Measurements from ENCODE around the gene EARS2.

The EARS2 gene

DNA sequence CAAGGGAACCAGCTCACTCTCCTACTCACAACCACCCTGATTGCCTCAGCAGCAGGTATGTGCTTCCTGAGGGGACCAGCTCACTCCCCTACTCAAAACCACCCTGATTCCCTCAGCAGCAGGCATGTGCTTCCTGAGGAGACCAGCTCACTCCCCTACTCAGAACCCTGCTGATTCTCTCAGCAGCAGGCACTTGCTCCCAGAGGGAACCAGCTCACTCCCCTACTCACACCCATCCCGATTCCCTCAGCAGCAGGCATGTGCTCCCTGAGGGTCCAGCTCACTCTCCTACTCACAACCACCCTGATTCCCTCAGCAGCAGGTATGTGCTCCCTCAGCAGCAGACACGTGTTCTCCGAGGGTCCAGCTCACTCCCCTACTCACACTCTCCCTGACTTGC, 78.0 kb downstream of the EARS2 start:
- Mint-ChIP-seq H3K27ac (peak overlapping the region; percentile 20), H3K4me3 (no peak overlapping the region), H3K36me3 (ENCODE audit: low read depth) (peaks cover 93% of the 10 kb centered on the region), H3K27me3 (no peaks in the 10 kb centered on the region), H3K4me1 (ENCODE audit: low read depth) (peaks cover 5% of the 10 kb centered on the region), H3K9me3 (no peaks in the 10 kb centered on the region)
- no peak for DNase-seq

GRCh38 chr16:23478566-23478965, 78.6 kb downstream of the EARS2 start:
- H3K27me3 Mint-ChIP-seq: no peaks in the 10 kb centered on the region
- H3K4me3 Mint-ChIP-seq: no peak overlapping the region
- no peaks in the 10 kb centered on the region for H3K9me3 Mint-ChIP-seq
- peaks cover 5% of the 10 kb centered on the region for H3K4me1 Mint-ChIP-seq (ENCODE audit: low read depth)
- peaks cover 96% of the 10 kb centered on the region for H3K36me3 Mint-ChIP-seq (ENCODE audit: low read depth)
- DNase-seq: no peak
- H3K27ac Mint-ChIP-seq: peak overlapping the region; percentile 20

DNA sequence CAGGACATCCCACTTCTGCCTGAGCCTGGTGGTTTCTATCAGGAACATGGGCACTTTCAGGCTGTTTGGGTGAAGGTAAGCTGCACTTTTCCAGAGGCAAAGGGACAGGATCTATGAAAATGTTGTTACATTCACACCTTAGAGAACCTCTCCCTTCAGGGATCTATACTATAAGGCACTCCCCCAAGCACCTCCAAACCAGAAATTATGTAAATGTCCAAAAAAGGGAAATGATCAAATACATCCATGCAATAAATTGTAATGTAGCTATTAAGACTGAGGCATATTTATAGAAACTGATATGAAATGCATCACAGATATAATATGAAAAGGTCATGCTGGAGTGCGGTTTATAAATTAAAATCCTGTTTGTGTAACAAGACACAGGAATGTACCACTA, 80.9 kb downstream of the EARS2 start:
- Mint-ChIP-seq H3K36me3 (ENCODE audit: low read depth) (peaks cover 80% of the 10 kb centered on the region), H3K27ac (no peak overlapping the region), H3K4me3 (no peak overlapping the region), H3K9me3 (no peaks in the 10 kb centered on the region), H3K4me1 (ENCODE audit: low read depth) (no peaks in the 10 kb centered on the region), H3K27me3 (no peaks in the 10 kb centered on the region)
- no peak for DNase-seq
